IMR-90 (cell line): ENCODE data around the gene TSPAN14. TPM values are rescaled to one million over a fixed set of nuclear protein-coding genes. Genes with fewer than 3 reads are reported as not detected.

Experiments
- ATAC-seq: fragments of 200-7000 bp; cut with Tn5 transposase; 2 replicates; pipeline ENCODE4 v1.9.1; 2020; ENCODE audit warnings: low read depth, mild to moderate bottlenecking, moderate library complexity
- BruUV-seq: library from RNA; stranded (reverse); fragments of 400-500 nt; replicated peaks from 2 replicates; lab custom pipeline; 2021; lab: Mats Ljungman, UMichigan
- CTCF ChIA-PET: fragments of 300-600 bp; formaldehyde crosslinking; extraction: SDS; loops from one replicate; lab custom pipeline; 2021; ENCODE audit warnings: antibody characterized with exemption; lab: Yijun Ruan, JAX
- POLR2A ChIA-PET: fragments of 300-600 bp; sonication (Branson Sonifier 250); formaldehyde crosslinking; loops from one replicate; lab custom pipeline; 2022; ENCODE audit warnings: antibody characterized with exemption; ENCODE audit not compliant: unreplicated experiment; lab: Charles Lee
- DNase-seq: peaks from one replicate; pipeline ENCODE4 v3.0.0; 2013
- H2AFZ ChIP-seq: replicated peaks from 2 replicates; pipeline ENCODE3; 2013; ENCODE audit warnings: low read length, mild to moderate bottlenecking; ENCODE audit not compliant: poor library complexity
- H2AK5ac ChIP-seq: 2 replicates; pipeline ENCODE4 v1.6.1; 2013; ENCODE audit warnings: low read depth, low read length, inconsistent platforms
- H2AK9ac ChIP-seq: replicated peaks from 2 replicates; pipeline ENCODE3; 2013; ENCODE audit warnings: mild to moderate bottlenecking, low read depth, low read length, moderate library complexity; ENCODE audit not compliant: poor library complexity
- H2BK120ac ChIP-seq: 2 replicates; pipeline ENCODE4 v1.6.1; 2013; ENCODE audit warnings: low read depth, low read length, inconsistent platforms
- H2BK15ac ChIP-seq: 3 replicates; pipeline ENCODE4 v1.6.1; 2013; ENCODE audit warnings: low read depth, low read length, inconsistent platforms
- H2BK20ac ChIP-seq: 2 replicates; pipeline ENCODE4 v1.6.1; 2013; ENCODE audit warnings: low read depth, mild to moderate bottlenecking, inconsistent platforms, low read length, moderate library complexity
- H2BK5ac ChIP-seq: 2 replicates; pipeline ENCODE4 v1.6.1; 2013; ENCODE audit warnings: mild to moderate bottlenecking, low read depth, low read length, inconsistent platforms; ENCODE audit not compliant: poor library complexity, severe bottlenecking
- H3K14ac ChIP-seq: replicated peaks from 2 replicates; pipeline ENCODE4 v1.6.1; 2013; ENCODE audit warnings: low read depth, low read length, inconsistent platforms
- H3K18ac ChIP-seq: 2 replicates; pipeline ENCODE4 v1.6.1; 2013; ENCODE audit warnings: low read depth, low read length, control low read depth
- H3K23ac ChIP-seq: 2 replicates; pipeline ENCODE4 v1.6.1; 2013; ENCODE audit warnings: low read depth, low read length, inconsistent platforms
- H3K27ac ChIP-seq: 2 replicates; pipeline ENCODE4 v1.5.1; 2013; ENCODE audit warnings: mild to moderate bottlenecking, control low read depth, low read length; ENCODE audit not compliant: insufficient read depth
- H3K27me3 ChIP-seq: 2 replicates; pipeline ENCODE4 v1.6.1; 2013; ENCODE audit warnings: low read length; ENCODE audit not compliant: control insufficient read depth, insufficient read depth
- H3K36me3 ChIP-seq: 2 replicates; pipeline ENCODE4 v1.6.1; 2013; ENCODE audit warnings: low read length, mixed read lengths; ENCODE audit not compliant: control insufficient read depth, insufficient read depth
- H3K4ac ChIP-seq: 2 replicates; pipeline ENCODE4 v1.6.1; 2013; ENCODE audit warnings: low read depth, low read length, inconsistent platforms
- H3K4me1 ChIP-seq: 2 replicates; pipeline ENCODE4 v1.6.1; 2013; ENCODE audit warnings: low read length, mixed read lengths; ENCODE audit not compliant: control insufficient read depth, insufficient read depth
- H3K4me2 ChIP-seq: 2 replicates; pipeline ENCODE4 v1.6.1; 2013; ENCODE audit warnings: low read depth, mild to moderate bottlenecking, control low read depth, low read length, moderate library complexity
- H3K4me3 ChIP-seq: 2 replicates; pipeline ENCODE4 v1.5.1; 2013; ENCODE audit warnings: low read depth, mild to moderate bottlenecking, control low read depth, low read length, moderate library complexity; ENCODE audit not compliant: insufficient read depth
- H3K56ac ChIP-seq: 2 replicates; pipeline ENCODE4 v1.6.1; 2013; ENCODE audit warnings: low read length, inconsistent platforms; ENCODE audit not compliant: insufficient read depth; ENCODE audit errors: extremely low read depth
- H3K79me1 ChIP-seq, 2 experiments: 2 replicates each; pipeline ENCODE4 v1.6.1; 2013; ENCODE audit warnings: low read length in 2 of 2, inconsistent platforms in 1 of 2, low read depth in 1 of 2
- H3K9ac ChIP-seq: 2 replicates; pipeline ENCODE4 v1.6.1; 2013; ENCODE audit warnings: low read depth, low read length, control low read depth
- H3K9me1 ChIP-seq: 2 replicates; pipeline ENCODE4 v1.6.1; 2013; ENCODE audit warnings: low read length, inconsistent platforms; ENCODE audit not compliant: insufficient read depth
- H3K9me3 ChIP-seq: 2 replicates; pipeline ENCODE4 v1.6.1; 2013; ENCODE audit warnings: low read length; ENCODE audit not compliant: control insufficient read depth, insufficient read depth
- H4K20me1 ChIP-seq: 2 replicates; pipeline ENCODE4 v1.6.1; 2013; ENCODE audit warnings: low read length, inconsistent platforms; ENCODE audit not compliant: insufficient read depth
- H4K5ac ChIP-seq: 2 replicates; pipeline ENCODE4 v1.6.1; 2013; ENCODE audit warnings: mild to moderate bottlenecking, low read depth, low read length, control low read depth
- H4K8ac ChIP-seq, 2 experiments: 2 replicates each; pipeline ENCODE4 v1.6.1; 2013; ENCODE audit warnings: low read depth in 2 of 2, low read length in 2 of 2, control low read depth in 1 of 2, inconsistent platforms in 1 of 2
- H4K91ac ChIP-seq: 2 replicates; pipeline ENCODE4 v1.6.1; 2013; ENCODE audit warnings: low read depth, low read length, inconsistent platforms; ENCODE audit not compliant: insufficient read depth
- NFE2L2 ChIP-seq: fragments of 150-350 bp; IDR thresholded peaks from 2 replicates; pipeline ENCODE4 v1.6.1; 2016; ENCODE audit warnings: low read depth, mild to moderate bottlenecking, low read length
- POLR2A ChIP-seq: IDR thresholded peaks from 2 replicates; pipeline ENCODE4 v1.6.1; 2012; ENCODE audit warnings: mild to moderate bottlenecking, low read depth, low read length
- WGBS, 2 experiments: methylation state at CpG; one replicate each; pipeline versions ENCODE4 v1.1.5 to v1.1.7; 2013; ENCODE audit warnings: missing lambda C conversion rate in 2 of 2; ENCODE audit not compliant: insufficient read length in 1 of 2; ENCODE audit errors: extremely low coverage in 2 of 2; 5-methylcytosine and 5-hydroxymethylcytosine counted together
- dilution Hi-C: fragments of 300-500 bp; cut with HindIII; formaldehyde crosslinking; loops from one replicate; pipeline ENCODE4 v1.14.3; 2018; ENCODE audit warnings: low sequenced_read_pairs; ENCODE audit not compliant: unreplicated experiment
- in situ Hi-C: fragments of 300-500 bp; cut with MboI; formaldehyde crosslinking; loops from 3 replicates; pipeline ENCODE4 v1.14.3; 2019; ENCODE audit warnings: low sequenced_read_pairs, inconsistent platforms, mixed read lengths
- intact Hi-C: fragments of 100-400 bp; cut with micrococcal nuclease; formaldehyde crosslinking; loops from 2 replicates; pipeline ENCODE4 v1.10.0; 2022
- polyA plus RNA-seq, 3 experiments: library from polyadenylated mRNA; depleted of rRNA; stranded (reverse); fragments of >200 nt; gene quantifications; 2 replicates each; pipeline ENCODE4 v1.2.3, GENCODE V29; 2012; ENCODE audit warnings: low replicate concordance in 1 of 3
- total RNA-seq: library from RNA; depleted of rRNA; stranded (reverse); fragments of >200 nt; gene quantifications from 2 replicates; pipeline ENCODE4 v1.2.3, GENCODE V29; 2012

Gene TSPAN14
- total and polyA plus RNA-seq, 2 of the 4 experiments (the other 2 are of a cell fraction), result 18.5 to 43.0 TPM

DNA sequence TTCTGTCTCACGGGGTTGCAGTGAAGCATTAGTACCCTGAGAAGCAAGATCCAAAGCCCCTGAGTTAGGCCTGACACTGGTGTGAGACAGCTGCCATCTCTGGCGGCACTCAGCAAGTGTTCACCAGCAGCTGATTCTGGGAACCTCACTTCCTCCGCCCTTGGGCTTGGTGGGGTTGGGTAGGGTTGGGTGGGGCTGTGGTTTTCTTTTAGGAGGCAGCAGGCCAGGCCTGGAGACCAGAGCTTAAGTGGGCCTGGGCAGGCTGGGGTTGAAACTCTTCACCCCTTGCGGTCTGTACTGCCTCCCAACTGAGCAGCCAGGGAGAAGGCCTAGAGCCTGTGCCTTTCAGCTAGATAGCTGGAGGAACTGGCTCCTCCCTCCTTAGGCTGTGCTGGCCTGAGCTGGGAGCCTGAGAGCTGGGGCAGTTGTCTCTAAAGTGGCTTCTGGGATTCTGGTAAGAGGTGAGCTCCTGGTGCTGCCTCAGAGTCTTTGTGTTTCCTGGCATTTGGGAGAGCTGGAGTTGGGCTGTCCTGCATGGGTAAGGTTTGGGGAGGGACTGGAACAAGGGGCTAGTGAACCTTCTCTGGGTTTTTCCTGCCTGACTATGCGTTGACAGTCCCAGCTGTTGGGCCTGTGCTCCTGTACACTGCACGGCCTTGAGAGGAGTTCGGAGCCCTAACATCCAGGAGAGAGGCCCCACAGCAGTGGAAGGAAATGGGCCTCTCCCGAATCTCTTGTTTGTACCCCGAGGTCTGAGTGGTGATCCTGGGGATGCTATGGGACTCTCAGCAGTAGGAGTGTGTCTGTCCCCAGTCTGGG, 5.1 kb downstream of the TSPAN14 start:
- BruUV-seq, result no TSS peak
- DNase-seq, result no peak
- peak overlapping the region; percentile 6 for H2AFZ ChIP-seq

More for the DNA sequence above, 5.1 kb downstream of the TSPAN14 start:
- H4K8ac ChIP-seq, result peak overlapping the region in 1 of 2 experiments; percentile 35; a peak in 2 of 4 replicates
- ChIA-PET POLR2A (interaction anchor here (1.0 kb wide), 1 partner anchor 47 kb away, joined by 3 read pairs; no protein-coding TSS in a partner anchor), CTCF (interaction anchor here (0.6 to 3.4 kb wide), 7 partner anchors 8 to 142 kb away, joined by 3 to 20 read pairs (median 4); no protein-coding TSS in a partner anchor)
- no peak overlapping the region for H2BK15ac ChIP-seq
- H4K20me1 ChIP-seq, result peaks cover 78% of the 10 kb centered on the region
- H3K4me2 ChIP-seq, result no peak overlapping the region
- ATAC-seq, result peak; percentile 16; the same call in 1 of the 2 replicates
- peaks cover 4 to 88% of the 10 kb centered on the region in 2 experiments for H3K79me1 ChIP-seq
- H3K9ac ChIP-seq, result no peak overlapping the region
- H2AK9ac ChIP-seq, result peak overlapping the region; percentile 74
- H3K14ac ChIP-seq, result peak overlapping the region; percentile 58; the same call in 1 of the 2 replicates
- TF ChIP-seq POLR2A (no peak), NFE2L2 (no peak)
- H2BK120ac ChIP-seq, result 0 out of 2 replicates have a peak overlapping the region, but pooled peaks have one; percentile 21
- H3K18ac ChIP-seq, result no peak overlapping the region
- intact Hi-C loops, result no loop called here
- H3K9me1 ChIP-seq, result peaks cover 59% of the 10 kb centered on the region
- peak overlapping the region; percentile 32; the same call in 1 of the 2 replicates for H4K91ac ChIP-seq
- no peak overlapping the region; the same call in 1 of the 2 replicates for H4K5ac ChIP-seq
- H2AK5ac ChIP-seq, result peak overlapping the region; percentile 59
- dilution Hi-C loops, result no loop called here
- H3K4ac ChIP-seq, result peak overlapping the region; percentile 62
- WGBS, 2 experiments, result 14% methylated on average over 1 of the region's 9 CpGs; no CpG with 5 or more reads in 1 of the 2 experiments
- H2BK20ac ChIP-seq, result no peak overlapping the region
- peak overlapping the region; percentile 60 for H3K23ac ChIP-seq
- H3K4me3 ChIP-seq, result no peak overlapping the region
- peak overlapping the region; percentile 0 for H2BK5ac ChIP-seq
- H3K27me3 ChIP-seq, result no peaks in the 10 kb centered on the region
- no peaks in the 10 kb centered on the region; the same call in 1 of the 2 replicates for H3K36me3 ChIP-seq
- no peaks in the 10 kb centered on the region for H3K9me3 ChIP-seq
- no peak overlapping the region for H3K56ac ChIP-seq
- H3K4me1 ChIP-seq, result peaks cover 47% of the 10 kb centered on the region
- in situ Hi-C loops, result loop anchor here (5.0 to 25.0 kb wide), 2 partner anchors 43 to 297 kb away; no protein-coding TSS in a partner anchor
- 0 out of 2 replicates have a peak overlapping the region, but pooled peaks have one; percentile 9 for H3K27ac ChIP-seq
